Endothelial cell of umbilical vein (primary cell): ENCODE measurements around the gene CDK5R2. TPM values are rescaled to one million over a fixed set of nuclear protein-coding genes. Genes with fewer than 3 reads are reported as not detected.

Experiments used
- BruUV-seq: library from RNA; stranded (reverse); fragments of 400-500 nt; replicated peaks from 2 replicates; lab custom pipeline; 2021; lab: Mats Ljungman, UMichigan
- CTCF ChIA-PET: fragments of 300-600, 350-600 bp; sonication (Branson Sonifier 250); formaldehyde crosslinking; loops from one replicate; lab custom pipeline; 2021; ENCODE audit warnings: antibody characterized with exemption, inconsistent platforms; lab: Charles Lee
- POLR2A ChIA-PET: fragments of 300-600, 350-600 bp; sonication (Branson Sonifier 250); formaldehyde crosslinking; loops from one replicate; lab custom pipeline; 2021; ENCODE audit warnings: antibody characterized with exemption, inconsistent platforms; lab: Charles Lee
- DNase-seq: peaks from one replicate; pipeline ENCODE4 v3.0.0-alpha.2; 2011; ENCODE audit warnings: low read depth, low spot score
- FAIRE-seq: peaks from 2 replicates; lab custom pipeline; 2011; peaks lifted over from hg19 to GRCh38; lab: Jason Lieb, UNC
- H2AFZ ChIP-seq: 2 replicates; pipeline ENCODE4 v1.6.0; 2012; ENCODE audit warnings: low read depth, low read length, control low read depth, inconsistent platforms
- H3K27ac ChIP-seq: 2 replicates; pipeline ENCODE4 v1.5.1; 2011; ENCODE audit warnings: low read depth, mild to moderate bottlenecking, control low read depth, low read length, moderate library complexity; ENCODE audit not compliant: insufficient read depth
- H3K27me3 ChIP-seq, 2 experiments: 2 replicates each; pipeline versions ENCODE4 v1.6.0 to v1.6.1; 2011; ENCODE audit warnings: low read length in 2 of 2, mixed read lengths in 1 of 2; ENCODE audit not compliant: control insufficient read depth in 2 of 2, insufficient read depth in 2 of 2
- H3K36me3 ChIP-seq, 2 experiments: 2 replicates in 1 of 2; 3 replicates in 1 of 2; pipeline ENCODE4 v1.5.1; 2011; ENCODE audit warnings: low read length in 2 of 2, mild to moderate bottlenecking in 1 of 2, moderate library complexity in 1 of 2; ENCODE audit not compliant: control insufficient read depth in 2 of 2, insufficient read depth in 2 of 2; ENCODE audit errors: extremely low read depth in 1 of 2
- H3K4me1 ChIP-seq: 3 replicates; pipeline ENCODE4 v1.5.1; 2011; ENCODE audit warnings: mild to moderate bottlenecking, low read length; ENCODE audit not compliant: control insufficient read depth, insufficient read depth; ENCODE audit errors: extremely low read depth
- H3K4me2 ChIP-seq: 2 replicates; pipeline ENCODE4 v1.6.1; 2011; ENCODE audit warnings: low read length, control low read depth, mixed read lengths; ENCODE audit not compliant: insufficient read depth
- H3K4me3 ChIP-seq, 3 experiments: fragments of 200-600 bp in 1 of 3; sonication (generic), shearing (Covaris generic) in 1 of 3; replicated peaks in 1 of 3; 2 replicates each; pipeline ENCODE4 v1.5.1; 2011 to 2016; ENCODE audit warnings: control low read depth in 3 of 3, low read length in 3 of 3, mild to moderate bottlenecking in 2 of 3, inconsistent platforms in 1 of 3, low read depth in 1 of 3, moderate library complexity in 1 of 3; ENCODE audit not compliant: insufficient read depth in 1 of 3
- H3K79me2 ChIP-seq: 2 replicates; pipeline ENCODE4 v1.6.0; 2012; ENCODE audit warnings: low read length, inconsistent platforms; ENCODE audit not compliant: control insufficient read depth, insufficient read depth
- H3K9ac ChIP-seq: replicated peaks from 2 replicates; pipeline ENCODE3; 2011; ENCODE audit warnings: low read length, control low read depth; ENCODE audit not compliant: insufficient read depth; ENCODE audit errors: extremely low read depth
- H3K9me1 ChIP-seq: replicated peaks from 3 replicates; pipeline ENCODE4 v1.6.0; 2011; ENCODE audit warnings: mild to moderate bottlenecking, low read length; ENCODE audit not compliant: control insufficient read depth, insufficient read depth; ENCODE audit errors: extremely low read depth
- H3K9me3 ChIP-seq: replicated peaks from 2 replicates; pipeline ENCODE4 v1.5.1; 2012; ENCODE audit warnings: low read length, inconsistent platforms; ENCODE audit not compliant: control insufficient read depth, insufficient read depth
- H4K20me1 ChIP-seq: replicated peaks from 2 replicates; pipeline ENCODE3; 2011; ENCODE audit warnings: mild to moderate bottlenecking, low read length; ENCODE audit not compliant: control insufficient read depth, insufficient read depth; ENCODE audit errors: extremely low read depth
- CTCF ChIP-seq, 2 donors: IDR thresholded peaks; 1 replicate in 1 of 2; 2 replicates in 1 of 2; pipeline ENCODE4 v1.5.1; 2011; ENCODE audit warnings: low read length in 2 of 2, mild to moderate bottlenecking in 2 of 2, moderate library complexity in 2 of 2, control low read depth in 1 of 2, inconsistent platforms in 1 of 2, low read depth in 1 of 2; ENCODE audit not compliant: insufficient read depth in 1 of 2; ENCODE audit errors: extremely low read depth in 1 of 2
- EZH2 ChIP-seq: IDR thresholded peaks from 2 replicates; pipeline ENCODE4 v1.6.1; 2012; ENCODE audit warnings: borderline replicate concordance, low read depth, mild to moderate bottlenecking, moderate library complexity, low read length, inconsistent platforms; ENCODE audit not compliant: severe bottlenecking
- FOS ChIP-seq: IDR thresholded peaks from 2 replicates; pipeline ENCODE4 v1.6.1; 2011; ENCODE audit warnings: mild to moderate bottlenecking, low read length, moderate library complexity, borderline replicate concordance; ENCODE audit not compliant: insufficient read depth
- MAX ChIP-seq: IDR thresholded peaks from 2 replicates; pipeline ENCODE4 v1.6.1; 2011; ENCODE audit not compliant: insufficient read depth, insufficient read length
- MYC ChIP-seq: IDR thresholded peaks from one replicate; pipeline ENCODE4 v1.6.1; 2011; ENCODE audit warnings: mild to moderate bottlenecking, low read depth, low read length
- POLR2A ChIP-seq: IDR thresholded peaks from 2 replicates; pipeline ENCODE4 v1.6.1; 2012; ENCODE audit warnings: low read depth, mild to moderate bottlenecking, control low read depth, low read length
- POLR2AphosphoS5 ChIP-seq: IDR thresholded peaks from 2 replicates; pipeline ENCODE4 v1.6.1; 2012; ENCODE audit warnings: low read depth, mild to moderate bottlenecking, control low read depth, low read length, moderate library complexity; ENCODE audit not compliant: insufficient read depth
- dilution Hi-C: fragments of 300-500 bp; cut with MboI; formaldehyde crosslinking; loops from one replicate; pipeline ENCODE4 v1.15.0; 2019; ENCODE audit warnings: low sequenced_read_pairs; ENCODE audit not compliant: extremely low pct_ligation_motif_present
- intact Hi-C: fragments of 100-400 bp; cut with micrococcal nuclease; formaldehyde crosslinking; loops from one replicate; pipeline ENCODE4 v1.10.0; 2022
- polyA plus RNA-seq, 4 experiments: library from polyadenylated mRNA; depleted of rRNA in 3 of 4; stranded (reverse) in 3 of 4; unstranded in 1 of 4; fragments of >200 nt; gene quantifications; 2 replicates each; pipeline versions ENCODE4 v1.2.1 to v1.2.3, GENCODE V29; 2011 to 2012; ENCODE audit warnings: missing spikeins in 1 of 4
- total RNA-seq: library from RNA; stranded (reverse); gene quantifications from 2 replicates; pipeline ENCODE4 v1.2.3, GENCODE V29; 2021

Gene CDK5R2
- total and polyA plus RNA-seq, 2 donors (not counting 3 experiments of a cell fraction or from before 2014, with no cell fraction given): 0.03 TPM; not detected in 1

DNA sequence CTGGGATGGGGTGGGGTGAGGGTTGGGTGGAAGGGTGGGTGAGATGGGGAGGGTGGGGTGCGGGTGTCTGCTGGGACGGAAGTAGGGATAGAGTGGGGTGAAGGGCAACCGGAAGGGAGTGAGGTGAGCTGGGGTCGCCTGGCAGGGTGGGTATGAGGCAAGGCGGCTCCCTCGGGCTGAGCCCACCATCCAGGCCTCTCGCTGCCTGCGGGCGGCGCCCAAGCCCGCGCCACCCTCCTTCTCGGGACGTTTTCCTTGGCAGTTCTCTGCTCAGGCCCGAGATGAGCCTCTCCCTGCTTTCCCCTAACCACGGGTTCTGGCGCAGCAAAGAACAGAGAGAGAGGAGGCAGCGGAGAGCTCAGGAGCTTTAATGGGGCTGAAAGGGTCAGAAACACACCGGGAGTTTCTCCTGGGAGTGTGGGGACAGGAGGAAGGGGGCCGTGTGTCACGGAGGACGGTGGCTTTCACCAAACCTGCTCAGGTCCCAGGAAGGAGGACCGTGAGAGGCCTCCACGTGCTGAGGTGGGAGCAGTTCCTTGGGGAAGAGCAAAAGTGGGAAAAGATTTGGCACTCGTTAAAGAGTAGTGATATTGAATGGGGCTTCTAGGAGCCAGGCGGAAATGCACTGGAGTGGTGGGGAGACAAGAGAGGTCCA, 21.4 kb downstream of the CDK5R2 start:
- H3K4me3 ChIP-seq: no peak overlapping the region
- dilution Hi-C loops: no loop called here
- peaks cover 47 to 60% of the 10 kb centered on the region in 2 experiments for H3K27me3 ChIP-seq
- no peaks in the 10 kb centered on the region for H3K9me3 ChIP-seq
- FAIRE-seq (no peak), DNase-seq (no peak)
- no peak overlapping the region for H2AFZ ChIP-seq
- TF ChIP-seq FOS (no peak), POLR2A (no peak), CTCF (IDR thresholded peaks at IDR 0.05; ENCODE audit: extremely low read depth in 1 of 2, insufficient read depth in 1 of 2, low read depth in 1 of 2, low read length in 2 of 2) (peak in 1 of 2 donors; percentile 3), POLR2AphosphoS5 (no peak), MAX (no peak), EZH2 (no peak), MYC (no peak)
- no peak overlapping the region for H3K9ac ChIP-seq
- ChIA-PET POLR2A (no interaction called here), CTCF (interaction anchor here (0.6 to 5.7 kb wide), 62 partner anchors 7 to 370 kb away, joined by 3 to 164 read pairs (median 5); partner anchors contain the start of genes CDK5R2, CFAP65, CRYBA2 and DNAJB2)
- BruUV-seq: no TSS peak
- no peaks in the 10 kb centered on the region for H3K79me2 ChIP-seq
- H4K20me1 ChIP-seq: no peaks in the 10 kb centered on the region
- no peak overlapping the region for H3K4me2 ChIP-seq
- intact Hi-C loops: loop anchor here (1.0 to 5.0 kb wide), 8 partner anchors 21 to 316 kb away; no protein-coding TSS in a partner anchor
- H3K27ac ChIP-seq: no peak overlapping the region
- no peaks in the 10 kb centered on the region for H3K9me1 ChIP-seq
- no peaks in the 10 kb centered on the region for H3K36me3 ChIP-seq
- H3K4me1 ChIP-seq: peaks cover 15% of the 10 kb centered on the region
